Caco-2 (cell line): ENCODE results near the gene TYMP. TPM values are rescaled to one million over a fixed set of nuclear protein-coding genes. Genes with fewer than 3 reads are reported as not detected.
A peak's percentile ranks its signal among the peaks of the same experiment; 100 is the strongest.

Experiments
- BruUV-seq: library from RNA; stranded (reverse); fragments of 400-500 nt; replicated peaks from 2 replicates; lab custom pipeline; 2021; lab: Mats Ljungman, UMichigan
- CTCF ChIA-PET: fragments of 300-600 bp; sonication (Branson Sonifier 250); formaldehyde crosslinking; loops from one replicate; lab custom pipeline; 2022; ENCODE audit warnings: antibody characterized with exemption; lab: Charles Lee
- POLR2A ChIA-PET: fragments of 300-600 bp; sonication (Branson Sonifier 250); formaldehyde crosslinking; loops from one replicate; lab custom pipeline; 2022; ENCODE audit warnings: antibody characterized with exemption; lab: Charles Lee
- DNase-seq, 2 experiments: peaks; one replicate each; pipeline versions ENCODE4 v3.0.0 to v3.0.0-alpha.2; 2020 to 2022
- H3K27me3 ChIP-seq: replicated peaks from 2 replicates; pipeline ENCODE4 v1.6.0; 2011; ENCODE audit warnings: low read length; ENCODE audit not compliant: control insufficient read depth, insufficient read depth
- H3K36me3 ChIP-seq: 2 replicates; pipeline ENCODE4 v1.5.1; 2011; ENCODE audit warnings: low read length; ENCODE audit not compliant: control insufficient read depth, insufficient read depth
- H3K4me1 ChIP-seq: fragments of 250-450 bp; sonication (Bioruptor Pico); 2 replicates; pipeline ENCODE4 v1.5.1; 2020; ENCODE audit warnings: mild to moderate bottlenecking
- H3K4me3 ChIP-seq: 2 replicates; pipeline ENCODE4 v1.5.1; 2011; ENCODE audit warnings: low read depth, mild to moderate bottlenecking, control low read depth, low read length
- H3K9me3 ChIP-seq: fragments of 250-450 bp; sonication (Bioruptor Pico); 2 replicates; pipeline ENCODE4 v1.5.1; 2020; ENCODE audit warnings: mild to moderate bottlenecking, moderate library complexity
- H3K27ac Mint-ChIP-seq: one replicate; pipeline ENCODE4 v1.8.0; 2022; ENCODE audit warnings: mixed read lengths; ENCODE audit not compliant: unreplicated experiment
- H3K27me3 Mint-ChIP-seq: one replicate; pipeline ENCODE4 v1.8.0; 2022; ENCODE audit warnings: mixed read lengths; ENCODE audit not compliant: insufficient read depth, unreplicated experiment
- H3K36me3 Mint-ChIP-seq: one replicate; pipeline ENCODE4 v1.8.0; 2022; ENCODE audit warnings: mild to moderate bottlenecking, mixed read lengths; ENCODE audit not compliant: insufficient read depth, unreplicated experiment
- H3K4me1 Mint-ChIP-seq: one replicate; pipeline ENCODE4 v1.8.0; 2022; ENCODE audit warnings: low read depth, mixed read lengths; ENCODE audit not compliant: unreplicated experiment
- H3K4me3 Mint-ChIP-seq: one replicate; pipeline ENCODE4 v1.8.0; 2022; ENCODE audit warnings: mild to moderate bottlenecking, moderate library complexity, mixed read lengths; ENCODE audit not compliant: unreplicated experiment
- H3K9me3 Mint-ChIP-seq: one replicate; pipeline ENCODE4 v1.8.0; 2022; ENCODE audit warnings: mixed read lengths; ENCODE audit not compliant: unreplicated experiment
- intact Hi-C: fragments of 100-400 bp; cut with micrococcal nuclease; formaldehyde crosslinking; loops from one replicate; pipeline ENCODE4 v1.10.0; 2022; ENCODE audit not compliant: unreplicated experiment
- total RNA-seq: library from RNA; stranded (reverse); gene quantifications from 2 replicates; pipeline ENCODE4 v1.2.3, GENCODE V29; 2022
- TF ChIP-seq, protein P1 (sequence below), 2 experiments: fragments of 200-600 bp in 1 of 2; IDR thresholded peaks; 1 replicate in 1 of 2; 2 replicates in 1 of 2; pipeline versions ENCODE4 v1.5.1 to v1.8.0; 2011 to 2022; ENCODE audit warnings: antibody characterized with exemption in 1 of 2, control low read depth in 1 of 2, inconsistent platforms in 1 of 2, low read depth in 1 of 2, low read length in 1 of 2, mild to moderate bottlenecking in 1 of 2, moderate library complexity in 1 of 2; ENCODE audit not compliant: insufficient read depth in 1 of 2, severe bottlenecking in 1 of 2, unreplicated experiment in 1 of 2

The TYMP gene
- total RNA-seq, 1 experiment from 2014 or later = 3.9 TPM

DNA sequence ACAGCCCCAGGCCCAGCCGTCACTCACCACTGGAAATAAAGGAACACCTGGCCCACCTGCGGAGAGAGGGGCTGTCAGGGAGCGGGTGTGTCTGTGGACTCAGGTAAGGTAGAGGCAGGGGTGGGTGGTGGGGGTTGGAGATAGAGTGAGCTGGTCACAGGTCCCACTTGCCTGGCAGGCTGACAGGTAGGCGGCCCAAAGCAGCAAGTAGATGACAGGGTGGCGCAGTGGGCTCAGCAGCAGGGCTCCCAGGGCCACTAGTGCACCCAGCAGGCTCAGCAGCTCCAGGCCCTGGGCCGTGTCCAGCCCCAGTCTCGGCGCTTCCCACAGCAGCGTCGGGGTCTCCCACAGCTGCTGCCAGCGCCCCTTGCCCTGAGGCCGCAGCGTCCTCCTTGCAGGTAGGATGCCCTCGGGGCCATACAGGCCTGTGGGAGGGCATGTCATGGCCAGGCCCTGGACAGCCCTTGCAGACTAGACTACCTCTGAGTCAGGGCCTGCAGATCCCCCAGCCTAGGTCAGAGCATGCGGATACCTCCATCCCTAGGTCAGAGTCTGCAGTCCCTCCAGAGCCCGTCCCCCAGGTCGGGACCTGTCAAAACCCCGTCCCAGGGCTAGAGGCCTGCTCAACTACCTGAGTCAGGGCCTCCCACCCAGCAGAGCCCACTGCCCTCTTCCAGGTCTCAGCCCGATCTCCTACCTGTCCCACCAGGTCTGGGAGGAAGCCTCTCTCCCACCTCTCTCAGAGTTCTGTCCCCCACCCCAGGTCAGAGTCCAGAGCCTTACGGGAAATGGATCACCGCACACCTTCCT is 23.0 kb downstream of the TYMP start:
- intact Hi-C loops = loop anchor here (10.0 kb wide), 1 partner anchor 112 kb away; no protein-coding TSS in a partner anchor
- no peaks in the 10 kb centered on the region for H3K27me3 Mint-ChIP-seq
- peak in 1 of 2 experiments; percentile 25 for DNase-seq
- peak overlapping the region; percentile 76 for H3K27ac Mint-ChIP-seq
- Histone ChIP-seq H3K36me3 (no peaks in the 10 kb centered on the region; the same call in 1 of the 2 replicates), H3K4me1 (peaks cover 5% of the 10 kb centered on the region; the same call in 1 of the 2 replicates), H3K9me3 (no peaks in the 10 kb centered on the region), H3K4me3 (peak overlapping the region; percentile 91), H3K27me3 (no peaks in the 10 kb centered on the region)
- ChIA-PET CTCF (interaction anchor here (1.4 kb wide), 1 partner anchor 114 kb away, joined by 9 read pairs; no protein-coding TSS in a partner anchor), POLR2A (interaction anchor here (2.6 kb wide), 1 partner anchor 18 kb away, joined by 71 read pairs; the partner anchor contains the start of gene SCO2)
- peaks cover 11% of the 10 kb centered on the region for H3K4me1 Mint-ChIP-seq
- TF ChIP-seq, protein P1, sequence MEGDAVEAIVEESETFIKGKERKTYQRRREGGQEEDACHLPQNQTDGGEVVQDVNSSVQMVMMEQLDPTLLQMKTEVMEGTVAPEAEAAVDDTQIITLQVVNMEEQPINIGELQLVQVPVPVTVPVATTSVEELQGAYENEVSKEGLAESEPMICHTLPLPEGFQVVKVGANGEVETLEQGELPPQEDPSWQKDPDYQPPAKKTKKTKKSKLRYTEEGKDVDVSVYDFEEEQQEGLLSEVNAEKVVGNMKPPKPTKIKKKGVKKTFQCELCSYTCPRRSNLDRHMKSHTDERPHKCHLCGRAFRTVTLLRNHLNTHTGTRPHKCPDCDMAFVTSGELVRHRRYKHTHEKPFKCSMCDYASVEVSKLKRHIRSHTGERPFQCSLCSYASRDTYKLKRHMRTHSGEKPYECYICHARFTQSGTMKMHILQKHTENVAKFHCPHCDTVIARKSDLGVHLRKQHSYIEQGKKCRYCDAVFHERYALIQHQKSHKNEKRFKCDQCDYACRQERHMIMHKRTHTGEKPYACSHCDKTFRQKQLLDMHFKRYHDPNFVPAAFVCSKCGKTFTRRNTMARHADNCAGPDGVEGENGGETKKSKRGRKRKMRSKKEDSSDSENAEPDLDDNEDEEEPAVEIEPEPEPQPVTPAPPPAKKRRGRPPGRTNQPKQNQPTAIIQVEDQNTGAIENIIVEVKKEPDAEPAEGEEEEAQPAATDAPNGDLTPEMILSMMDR (IDR thresholded peaks at IDR 0.05; ENCODE audit: insufficient read depth in 1 of 2, low read depth in 1 of 2, low read length in 1 of 2, severe bottlenecking in 1 of 2, unreplicated experiment in 1 of 2) = no peak
- peak overlapping the region; percentile 93 for H3K4me3 Mint-ChIP-seq
- TSS peak; percentile 38 for BruUV-seq
- H3K36me3 Mint-ChIP-seq = peaks cover 24% of the 10 kb centered on the region
- H3K9me3 Mint-ChIP-seq = no peaks in the 10 kb centered on the region

DNA sequence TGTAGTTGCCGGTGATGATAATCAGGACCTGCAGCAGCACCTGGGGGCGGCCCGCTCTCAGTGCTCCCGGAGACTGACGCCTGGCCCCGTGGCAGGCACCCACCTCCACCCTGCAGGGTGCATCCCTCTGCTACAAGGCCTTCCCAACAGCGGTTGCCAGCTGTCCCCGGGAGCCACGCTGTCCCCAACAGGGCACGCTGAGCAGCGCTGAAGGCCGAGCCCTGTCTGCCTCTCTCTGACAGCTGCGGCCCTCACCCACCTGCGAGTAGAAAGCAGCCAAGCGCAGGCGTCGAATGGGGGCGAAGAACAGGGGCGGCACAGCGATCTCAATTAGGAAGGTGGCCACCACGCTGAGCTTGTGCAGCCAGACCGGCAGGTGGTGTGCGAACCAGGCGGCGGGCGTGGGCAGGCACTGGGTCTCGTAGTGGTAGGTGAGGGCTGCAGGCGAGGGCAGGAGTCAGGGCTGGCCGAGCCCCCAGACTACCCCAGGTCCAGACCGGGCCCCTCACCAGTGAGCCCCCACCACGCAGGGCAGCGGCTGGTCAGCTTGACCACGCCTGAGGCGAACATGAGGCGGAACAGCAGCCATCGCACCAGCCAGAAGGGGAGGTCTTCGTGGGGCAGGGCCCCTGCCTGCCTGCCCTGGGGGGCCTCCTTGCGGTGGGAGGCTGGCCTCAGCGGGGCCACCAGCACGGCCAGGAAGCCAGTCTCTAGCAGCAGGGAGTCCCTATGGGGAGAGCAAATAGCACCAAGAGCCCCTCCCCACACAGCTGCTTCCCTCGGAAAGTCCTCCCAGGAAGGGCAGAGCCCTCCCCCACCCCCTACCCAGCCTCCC is 23.8 kb downstream of the TYMP start:
- BruUV-seq = no TSS peak
- ChIA-PET POLR2A (no interaction called here), CTCF (no interaction called here)
- no peaks in the 10 kb centered on the region for H3K9me3 ChIP-seq
- peak overlapping the region; percentile 91 for H3K4me3 ChIP-seq
- TF ChIP-seq, protein P1 (IDR thresholded peaks at IDR 0.05; ENCODE audit: insufficient read depth in 1 of 2, low read depth in 1 of 2, low read length in 1 of 2, severe bottlenecking in 1 of 2, unreplicated experiment in 1 of 2) = no peak
- Mint-ChIP-seq H3K36me3 (peaks cover 17% of the 10 kb centered on the region), H3K4me3 (peak overlapping the region; percentile 93), H3K9me3 (no peaks in the 10 kb centered on the region), H3K4me1 (peaks cover 11% of the 10 kb centered on the region), H3K27ac (no peak overlapping the region), H3K27me3 (no peaks in the 10 kb centered on the region)
- no peaks in the 10 kb centered on the region; the same call in 1 of the 2 replicates for H3K36me3 ChIP-seq
- intact Hi-C loops = loop anchor here (10.0 kb wide), 1 partner anchor 111 kb away; no protein-coding TSS in a partner anchor
- peaks cover 5% of the 10 kb centered on the region; the same call in 1 of the 2 replicates for H3K4me1 ChIP-seq
- peak in 1 of 2 experiments; percentile 43 for DNase-seq
- no peaks in the 10 kb centered on the region for H3K27me3 ChIP-seq

DNA sequence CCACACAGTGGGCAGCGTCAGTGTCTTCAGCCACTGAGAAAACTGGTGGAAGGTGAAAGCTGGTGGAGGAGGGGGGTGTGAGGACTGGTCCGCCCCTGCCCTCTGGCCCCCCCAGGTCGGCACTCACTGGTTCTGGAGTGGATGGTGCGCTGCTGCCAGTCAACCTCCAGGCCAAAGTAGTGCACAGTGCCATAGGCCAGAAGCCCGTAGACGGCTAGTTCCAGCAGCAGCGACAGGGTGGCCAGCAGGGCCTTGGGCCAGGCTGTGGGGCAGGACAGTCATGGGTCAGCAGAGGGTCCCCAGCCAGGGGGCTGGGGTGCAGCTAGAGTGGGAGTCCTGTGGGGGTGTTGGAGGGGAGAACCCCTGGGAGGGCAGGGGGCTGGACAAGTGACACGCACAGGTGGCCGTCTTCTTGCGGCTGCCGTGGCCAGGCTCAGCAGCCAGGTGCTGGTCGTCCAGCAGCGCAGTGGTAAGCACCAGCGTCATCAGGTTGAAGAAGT is 24.5 kb downstream of the TYMP start:
- Histone ChIP-seq H3K36me3 (no peaks in the 10 kb centered on the region; the same call in 1 of the 2 replicates), H3K4me3 (no peak overlapping the region), H3K27me3 (no peaks in the 10 kb centered on the region), H3K9me3 (no peaks in the 10 kb centered on the region), H3K4me1 (peaks cover 5% of the 10 kb centered on the region; the same call in 1 of the 2 replicates)
- DNase-seq = no peak
- TF ChIP-seq, protein P1 (IDR thresholded peaks at IDR 0.05; ENCODE audit: insufficient read depth in 1 of 2, low read depth in 1 of 2, low read length in 1 of 2, severe bottlenecking in 1 of 2, unreplicated experiment in 1 of 2) = no peak
- ChIA-PET CTCF (no interaction called here), POLR2A (no interaction called here)
- peaks cover 17% of the 10 kb centered on the region for H3K36me3 Mint-ChIP-seq
- H3K27ac Mint-ChIP-seq = no peak overlapping the region
- peaks cover 11% of the 10 kb centered on the region for H3K4me1 Mint-ChIP-seq
- peak overlapping the region; percentile 93 for H3K4me3 Mint-ChIP-seq
- intact Hi-C loops = loop anchor here (10.0 kb wide), 1 partner anchor 111 kb away; no protein-coding TSS in a partner anchor
- BruUV-seq = no TSS peak
- no peaks in the 10 kb centered on the region for H3K27me3 Mint-ChIP-seq
- no peaks in the 10 kb centered on the region for H3K9me3 Mint-ChIP-seq
